Activated T-cell treated with anti-CD3 and anti-CD28 coated beads for 4 hours (primary cell): ENCODE data around the gene INHBE.
A peak's percentile ranks its signal among the peaks of the same experiment; 100 is the strongest.
"Not testable (repeated sequence)": the region's sequence is repeated elsewhere in the genome, so short reads cannot be mapped to it uniquely, and the experiment has no call there.

Experiments used
- DNase-seq: peaks from one replicate; pipeline ENCODE4 v3.0.0-alpha.2; 2020

Gene INHBE

DNA sequence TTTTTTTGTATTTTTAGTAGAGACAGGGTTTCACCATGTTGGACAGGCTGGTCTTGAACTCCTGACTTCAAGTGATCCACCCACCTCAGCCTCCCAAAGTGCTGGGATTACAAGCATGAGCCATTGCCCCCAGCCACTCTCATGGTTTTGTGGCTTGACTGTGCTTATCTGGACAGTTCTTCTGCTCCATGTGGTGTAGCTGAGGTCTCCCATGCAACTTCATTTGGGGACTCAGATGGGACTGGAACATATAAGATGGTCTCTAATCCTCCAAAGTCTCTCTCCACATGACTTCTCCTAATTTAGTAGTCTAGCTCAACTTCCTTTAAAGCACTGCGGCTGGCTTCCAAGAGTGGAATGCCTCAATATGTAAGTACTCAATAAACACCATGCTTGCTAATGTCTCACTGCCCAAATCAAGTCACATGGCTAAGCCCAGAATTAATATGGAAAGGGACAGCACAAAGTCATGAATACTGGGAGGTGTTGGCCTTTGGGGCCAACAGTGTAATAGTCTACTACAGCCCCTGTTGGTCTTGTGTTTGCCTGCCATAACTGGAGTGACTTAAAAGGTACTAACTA is 13.2 kb upstream of the INHBE start:
- DNase-seq, result no peak

DNA sequence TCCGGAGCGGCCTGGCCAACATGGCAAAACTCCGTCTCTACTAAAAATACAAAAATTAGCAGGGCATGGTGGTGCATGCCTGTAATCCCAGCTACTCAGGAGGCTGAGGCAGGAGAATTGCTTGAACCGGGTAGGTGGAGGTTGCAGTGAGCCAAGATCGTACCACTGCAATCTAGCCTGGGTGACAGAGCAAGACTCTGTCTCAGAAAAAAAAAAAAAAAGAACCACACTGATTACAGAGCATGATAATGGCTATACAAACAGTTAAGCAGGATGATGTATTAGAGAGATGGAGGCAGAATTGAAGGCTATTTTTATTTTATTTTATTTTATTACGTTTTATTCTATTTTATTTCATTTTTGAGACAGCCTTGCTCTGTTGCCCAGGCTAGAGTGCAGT is 10.8 kb upstream of the INHBE start:
- DNase-seq, result not testable (repeated sequence)

DNA sequence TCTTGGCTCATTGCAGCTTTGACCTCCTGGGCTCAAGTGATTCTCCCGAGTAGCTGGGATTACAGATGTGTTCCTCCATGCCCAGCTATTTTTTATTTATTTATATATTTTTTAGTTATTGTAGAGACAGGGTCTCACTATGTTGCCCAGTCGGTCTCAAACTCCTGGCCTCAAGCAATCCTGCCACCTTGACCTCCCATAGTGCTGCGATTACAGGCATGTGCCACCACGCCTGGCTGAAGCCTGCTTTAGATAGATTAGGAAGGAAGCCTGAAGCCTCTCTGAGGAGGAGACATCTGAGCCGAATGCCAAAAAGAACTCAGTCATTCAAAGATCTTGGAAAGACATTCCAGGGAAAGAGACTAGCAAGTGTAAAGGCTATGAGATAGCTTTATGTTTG is 10.4 kb upstream of the INHBE start:
- no peak for DNase-seq

DNA sequence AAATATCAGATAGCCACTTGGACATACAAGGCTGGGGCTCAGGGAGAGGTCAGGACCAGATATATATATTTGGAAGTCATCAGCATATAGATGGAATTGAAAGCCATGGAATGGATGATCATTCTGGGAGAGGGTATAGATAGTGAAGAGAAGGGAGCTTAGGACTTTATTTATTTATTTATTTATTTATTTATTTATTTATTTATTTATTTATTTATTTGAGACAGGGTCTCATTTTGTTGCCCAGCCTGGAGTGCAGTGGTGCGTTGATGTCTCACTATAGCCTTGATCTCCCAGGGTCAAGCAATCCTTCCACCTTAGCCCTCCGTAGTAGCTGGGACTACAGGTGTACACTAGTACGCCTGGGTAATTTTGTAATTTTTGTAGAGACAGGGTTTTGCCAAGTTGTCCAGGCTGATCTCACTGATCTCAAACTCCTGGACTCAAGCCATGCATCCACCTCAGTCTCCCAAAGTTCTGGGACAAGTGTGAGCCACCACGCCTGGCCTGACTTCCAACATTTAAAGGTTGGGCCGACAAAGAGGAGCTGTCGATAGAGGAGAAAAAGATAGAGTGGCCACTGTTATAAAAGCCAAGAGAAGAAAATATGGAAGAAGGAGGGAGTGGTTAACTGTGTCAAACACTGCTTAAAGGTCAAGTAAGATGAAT is 8.7 kb upstream of the INHBE start:
- no peak for DNase-seq

DNA sequence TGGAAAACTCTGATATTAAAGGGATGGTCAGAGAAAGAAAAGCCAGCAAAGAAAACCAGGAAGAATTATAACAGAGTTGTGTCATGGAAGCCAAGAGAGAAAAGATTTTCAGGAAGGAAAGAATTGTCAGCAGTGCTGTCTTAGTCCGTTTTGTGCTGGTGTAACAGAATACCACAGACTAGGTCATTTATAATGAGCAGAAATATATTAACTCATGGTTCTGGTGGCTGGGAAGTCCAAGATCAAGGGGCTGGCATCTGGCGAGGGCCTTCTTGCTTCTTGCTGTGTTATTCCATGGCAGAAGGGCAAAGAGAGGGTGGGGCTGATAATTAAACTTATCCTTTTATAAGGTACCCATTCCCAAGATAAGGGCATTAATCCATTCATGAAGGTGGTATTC is 6.4 kb upstream of the INHBE start:
- no peak for DNase-seq

DNA sequence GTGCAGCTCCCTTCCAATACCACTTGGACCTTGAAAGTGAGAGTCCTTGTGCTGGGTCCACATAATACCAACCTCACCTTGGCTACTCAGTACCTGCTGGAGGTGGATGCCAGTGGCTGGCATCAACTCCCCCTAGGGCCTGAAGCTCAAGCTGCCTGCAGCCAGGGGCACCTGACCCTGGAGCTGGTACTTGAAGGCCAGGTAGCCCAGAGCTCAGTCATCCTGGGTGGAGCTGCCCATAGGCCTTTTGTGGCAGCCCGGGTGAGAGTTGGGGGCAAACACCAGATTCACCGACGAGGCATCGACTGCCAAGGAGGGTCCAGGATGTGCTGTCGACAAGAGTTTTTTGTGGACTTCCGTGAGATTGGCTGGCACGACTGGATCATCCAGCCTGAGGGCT is 5.7 kb upstream of the INHBE start:
- DNase-seq, result no peak

DNA sequence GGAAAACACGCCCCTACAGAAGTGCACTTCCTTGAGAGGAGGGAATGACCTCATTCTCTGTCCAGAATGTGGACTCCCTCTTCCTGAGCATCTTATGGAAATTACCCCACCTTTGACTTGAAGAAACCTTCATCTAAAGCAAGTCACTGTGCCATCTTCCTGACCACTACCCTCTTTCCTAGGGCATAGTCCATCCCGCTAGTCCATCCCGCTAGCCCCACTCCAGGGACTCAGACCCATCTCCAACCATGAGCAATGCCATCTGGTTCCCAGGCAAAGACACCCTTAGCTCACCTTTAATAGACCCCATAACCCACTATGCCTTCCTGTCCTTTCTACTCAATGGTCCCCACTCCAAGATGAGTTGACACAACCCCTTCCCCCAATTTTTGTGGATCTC is 5.0 kb upstream of the INHBE start:
- no peak for DNase-seq

DNA sequence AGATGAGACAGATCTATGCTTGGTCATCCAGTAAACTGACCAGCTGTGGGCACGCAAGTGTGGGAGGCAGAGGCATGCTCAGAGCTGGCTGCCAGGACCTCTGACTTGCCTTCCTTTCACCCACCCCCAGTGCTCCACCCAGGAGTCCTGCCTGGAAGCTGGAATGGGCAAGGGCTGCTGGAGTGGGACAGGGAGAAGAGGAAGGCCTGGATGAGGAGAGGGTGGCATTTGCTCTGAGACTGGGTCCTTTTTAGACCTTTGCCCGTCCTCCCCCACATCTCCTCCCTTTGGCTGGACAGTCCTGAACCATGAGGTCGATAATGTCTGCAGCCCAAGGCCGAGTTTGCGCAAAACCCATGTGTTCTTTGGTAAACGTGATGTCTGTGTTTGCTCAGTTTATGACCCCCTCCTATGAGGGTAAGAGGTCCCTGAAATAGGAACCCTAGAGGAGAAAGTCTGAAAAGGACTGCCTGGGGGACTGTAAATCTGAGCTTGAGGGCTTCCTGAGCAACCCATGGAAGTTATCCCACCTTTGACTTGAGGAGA is 3.8 kb upstream of the INHBE start:
- no peak for DNase-seq

DNA sequence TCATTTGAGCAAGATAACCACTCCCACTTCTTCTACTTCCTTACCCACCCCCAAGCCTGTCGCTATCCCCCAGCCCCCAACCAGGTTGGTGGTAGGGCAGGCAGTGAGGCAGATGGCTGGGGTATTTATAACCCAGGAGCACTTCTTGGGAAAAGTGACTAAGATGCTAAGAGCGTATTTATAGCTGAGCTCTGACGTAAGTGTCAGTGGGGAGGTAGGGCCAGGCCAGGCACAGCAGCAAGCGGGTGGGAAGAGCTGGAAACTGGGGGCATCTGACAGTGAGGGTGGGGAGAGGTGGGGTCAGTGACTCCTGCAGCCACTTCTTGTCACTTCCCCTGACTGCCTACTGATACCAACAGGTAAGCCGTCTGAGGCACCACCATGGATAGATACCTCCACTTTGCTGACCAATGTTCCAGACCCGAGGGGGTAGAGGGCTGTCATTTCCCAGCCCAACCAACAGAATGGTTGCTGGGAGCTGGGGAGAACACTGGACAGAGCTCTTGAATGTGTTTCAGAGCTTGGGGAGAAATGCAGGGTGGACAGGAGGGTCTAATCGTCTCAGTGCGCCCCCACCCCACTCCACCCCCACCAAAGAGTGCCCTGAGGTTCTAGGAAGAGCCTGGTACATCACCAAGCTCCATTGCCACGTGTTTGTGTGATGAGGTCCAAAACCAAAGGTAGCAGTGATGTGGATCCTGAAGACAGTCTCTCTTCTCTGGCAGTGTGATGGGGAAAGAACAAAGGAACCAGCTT is 2.7 kb upstream of the INHBE start:
- no peak for DNase-seq

DNA sequence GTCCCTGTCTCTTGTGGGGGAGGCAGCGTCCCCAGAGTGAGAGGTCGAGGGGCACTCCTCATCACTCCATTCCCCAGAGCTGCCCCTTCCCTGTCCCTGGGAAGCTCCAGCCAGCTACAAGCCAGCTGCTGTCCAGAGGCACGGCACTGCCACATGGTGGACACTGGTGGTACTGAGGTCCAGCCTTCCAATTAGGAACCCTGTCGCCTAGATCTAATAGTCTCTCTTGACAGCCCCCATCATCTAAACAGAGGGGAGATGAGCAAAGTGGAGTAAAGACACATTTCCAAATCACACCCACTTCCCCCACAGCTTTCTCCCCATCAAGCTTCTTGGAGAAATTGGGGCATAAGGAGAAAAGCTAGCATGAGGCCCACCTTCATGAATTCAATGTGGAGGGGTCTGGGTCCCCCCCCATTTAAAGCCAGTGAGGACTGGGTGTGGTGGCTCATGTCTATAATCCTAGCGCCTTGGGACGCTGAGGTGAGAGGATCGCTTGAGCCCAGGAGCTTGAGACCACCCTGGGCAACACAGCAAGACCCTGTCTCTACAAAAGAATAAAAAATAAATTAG is 2.1 kb upstream of the INHBE start:
- DNase-seq, result no peak

DNA sequence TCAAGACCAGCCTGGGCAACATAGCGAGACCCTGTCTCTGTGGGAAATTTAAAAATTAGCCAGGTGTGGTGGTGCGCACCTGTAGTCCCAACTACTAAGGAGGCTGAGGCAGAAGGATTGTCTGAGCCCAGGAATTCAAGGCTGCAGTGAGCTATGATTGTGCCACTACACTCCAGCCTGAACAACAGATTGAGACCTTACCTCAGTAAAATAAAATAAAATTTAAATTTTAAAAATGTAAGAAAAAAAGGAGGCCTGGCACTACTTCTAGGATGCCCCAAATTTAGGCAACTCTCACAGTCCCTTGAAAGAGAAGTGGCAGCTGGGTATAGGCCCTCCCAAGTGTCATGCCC is 918 bp upstream of the INHBE start:
- DNase-seq, result no peak

DNA sequence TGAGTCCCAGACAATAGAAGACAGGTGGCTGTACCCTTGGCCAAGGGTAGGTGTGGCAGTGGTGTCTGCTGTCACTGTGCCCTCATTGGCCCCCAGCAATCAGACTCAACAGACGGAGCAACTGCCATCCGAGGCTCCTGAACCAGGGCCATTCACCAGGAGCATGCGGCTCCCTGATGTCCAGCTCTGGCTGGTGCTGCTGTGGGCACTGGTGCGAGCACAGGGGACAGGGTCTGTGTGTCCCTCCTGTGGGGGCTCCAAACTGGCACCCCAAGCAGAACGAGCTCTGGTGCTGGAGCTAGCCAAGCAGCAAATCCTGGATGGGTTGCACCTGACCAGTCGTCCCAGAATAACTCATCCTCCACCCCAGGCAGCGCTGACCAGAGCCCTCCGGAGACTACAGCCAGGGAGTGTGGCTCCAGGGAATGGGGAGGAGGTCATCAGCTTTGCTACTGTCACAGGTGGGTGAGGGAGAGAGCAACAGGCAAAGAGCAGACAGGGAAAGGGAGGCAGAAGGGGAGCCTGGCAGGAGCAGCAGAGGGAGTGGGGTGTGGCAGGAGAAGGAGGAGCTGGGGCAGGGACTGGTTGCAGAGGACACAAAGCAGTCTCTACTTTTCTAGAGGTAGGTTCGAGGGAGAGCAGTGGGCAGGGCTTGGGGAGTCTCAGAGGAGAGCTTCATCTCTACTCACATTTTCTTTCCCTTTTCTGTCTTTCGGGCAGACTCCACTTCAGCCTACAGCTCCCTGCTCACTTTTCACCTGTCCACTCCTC is 452 bp downstream of the INHBE start:
- no peak for DNase-seq

DNA sequence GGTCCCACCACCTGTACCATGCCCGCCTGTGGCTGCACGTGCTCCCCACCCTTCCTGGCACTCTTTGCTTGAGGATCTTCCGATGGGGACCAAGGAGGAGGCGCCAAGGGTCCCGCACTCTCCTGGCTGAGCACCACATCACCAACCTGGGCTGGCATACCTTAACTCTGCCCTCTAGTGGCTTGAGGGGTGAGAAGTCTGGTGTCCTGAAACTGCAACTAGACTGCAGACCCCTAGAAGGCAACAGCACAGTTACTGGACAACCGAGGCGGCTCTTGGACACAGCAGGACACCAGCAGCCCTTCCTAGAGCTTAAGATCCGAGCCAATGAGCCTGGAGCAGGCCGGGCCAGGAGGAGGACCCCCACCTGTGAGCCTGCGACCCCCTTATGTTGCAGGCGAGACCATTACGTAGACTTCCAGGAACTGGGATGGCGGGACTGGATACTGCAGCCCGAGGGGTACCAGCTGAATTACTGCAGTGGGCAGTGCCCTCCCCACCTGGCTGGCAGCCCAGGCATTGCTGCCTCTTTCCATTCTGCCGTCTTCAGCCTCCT is 1.1 kb downstream of the INHBE start:
- no peak for DNase-seq

DNA sequence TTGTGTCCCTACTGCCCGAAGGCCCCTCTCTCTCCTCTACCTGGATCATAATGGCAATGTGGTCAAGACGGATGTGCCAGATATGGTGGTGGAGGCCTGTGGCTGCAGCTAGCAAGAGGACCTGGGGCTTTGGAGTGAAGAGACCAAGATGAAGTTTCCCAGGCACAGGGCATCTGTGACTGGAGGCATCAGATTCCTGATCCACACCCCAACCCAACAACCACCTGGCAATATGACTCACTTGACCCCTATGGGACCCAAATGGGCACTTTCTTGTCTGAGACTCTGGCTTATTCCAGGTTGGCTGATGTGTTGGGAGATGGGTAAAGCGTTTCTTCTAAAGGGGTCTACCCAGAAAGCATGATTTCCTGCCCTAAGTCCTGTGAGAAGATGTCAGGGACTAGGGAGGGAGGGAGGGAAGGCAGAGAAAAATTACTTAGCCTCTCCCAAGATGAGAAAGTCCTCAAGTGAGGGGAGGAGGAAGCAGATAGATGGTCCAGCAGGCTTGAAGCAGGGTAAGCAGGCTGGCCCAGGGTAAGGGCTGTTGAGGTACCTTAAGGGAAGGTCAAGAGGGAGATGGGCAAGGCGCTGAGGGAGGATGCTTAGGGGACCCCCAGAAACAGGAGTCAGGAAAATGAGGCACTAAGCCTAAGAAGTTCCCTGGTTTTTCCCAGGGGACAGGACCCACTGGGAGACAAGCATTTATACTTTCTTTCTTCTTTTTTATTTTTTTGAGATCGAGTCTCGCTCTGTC is 1.8 kb downstream of the INHBE start:
- DNase-seq, result no peak

DNA sequence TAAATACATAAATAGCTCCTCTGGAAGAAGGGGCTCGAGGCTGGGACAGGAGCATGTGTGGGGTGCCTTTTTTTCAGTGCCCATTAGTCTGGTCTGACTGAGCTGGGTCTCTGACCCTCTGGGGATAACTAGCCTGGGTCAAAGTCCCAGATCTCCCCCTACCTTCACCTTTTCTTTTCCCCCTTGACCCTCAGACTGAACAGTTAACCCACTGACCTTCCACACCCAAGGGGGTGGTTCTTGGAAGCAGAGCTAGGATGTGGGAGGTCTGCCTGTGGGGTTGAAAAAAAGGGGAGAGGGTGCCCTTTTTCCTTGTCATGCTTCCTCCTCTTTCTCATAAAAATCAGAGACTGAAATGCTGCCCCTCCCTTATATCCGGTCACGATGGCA is 3.6 kb downstream of the INHBE start:
- DNase-seq, result no peak

DNA sequence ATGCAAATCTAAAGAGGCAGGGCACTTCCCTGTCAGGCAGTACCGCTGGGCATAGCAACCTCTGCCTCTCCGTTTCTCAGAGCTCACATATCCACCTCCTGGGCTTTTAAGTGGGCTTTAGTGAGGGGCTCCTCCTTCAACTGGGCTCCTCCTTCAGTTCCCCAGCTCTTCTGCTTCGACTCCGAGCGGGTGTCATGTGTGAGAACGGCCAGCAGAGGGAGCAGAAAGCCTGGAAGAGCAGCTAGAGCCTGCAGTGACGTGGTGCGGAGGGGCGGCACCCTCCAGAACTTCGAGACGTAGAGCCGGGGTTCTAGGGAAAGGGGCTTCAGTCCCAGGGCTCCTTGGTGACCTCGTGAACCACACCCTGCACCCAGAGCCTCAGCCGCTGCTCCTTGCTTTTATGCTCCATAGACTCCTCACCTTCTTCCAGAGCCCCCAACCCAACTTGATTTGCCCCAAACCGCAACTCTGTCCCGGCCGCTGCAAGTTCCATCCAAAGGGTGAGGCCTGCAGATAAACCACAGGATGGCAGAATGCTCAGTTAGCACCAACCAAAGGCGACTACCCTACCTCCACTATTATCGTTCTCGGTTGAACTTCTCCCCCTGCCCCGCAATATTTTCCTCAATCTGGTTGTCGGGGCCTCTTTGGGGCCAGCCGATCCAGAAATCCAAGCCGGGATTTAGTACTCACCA is 4.1 kb downstream of the INHBE start:
- peak; percentile 92 for DNase-seq

DNA sequence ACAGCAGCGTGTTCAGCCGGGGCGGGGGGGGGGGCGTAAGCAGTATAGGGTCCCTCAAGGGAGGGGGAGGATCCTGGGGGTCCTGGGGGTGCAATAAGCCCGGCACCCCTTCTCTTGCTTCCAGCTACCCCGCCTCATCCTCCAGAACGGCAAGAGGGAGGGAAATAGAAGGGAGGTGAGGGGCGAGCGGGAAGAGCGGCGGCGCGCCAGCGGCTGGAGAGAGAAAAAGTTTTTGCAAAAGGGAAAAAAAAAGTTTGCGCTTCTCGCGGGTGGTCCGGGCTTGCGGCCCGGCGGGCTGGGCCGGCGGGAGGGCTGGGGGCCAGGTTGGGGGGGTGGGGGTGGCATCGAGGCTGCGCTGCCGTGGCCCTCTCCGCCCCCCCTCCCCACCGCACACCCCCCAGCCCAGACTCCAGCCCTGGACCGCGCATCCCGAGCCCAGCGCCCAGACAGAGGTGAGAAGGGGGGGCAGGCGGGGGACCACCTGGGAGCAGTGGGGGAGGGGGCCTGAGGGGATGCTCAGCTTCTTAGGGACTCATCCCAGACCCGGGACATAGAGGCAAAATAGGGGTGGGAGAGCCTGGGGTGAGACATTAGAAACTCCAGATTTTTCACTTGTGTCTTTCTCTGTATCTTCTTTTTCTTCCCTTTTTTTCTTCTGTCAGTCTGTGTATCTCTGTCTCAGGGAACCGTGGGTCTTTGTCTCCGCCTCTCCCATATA is 4.8 kb downstream of the INHBE start, which contains the start of gene GLI1:
TSS of gene GLI1 (plus strand) at position 36 of the 718 bp plus-strand sequence. CDS start 3,907 bp downstream, outside the sequence.
- no peak for DNase-seq

DNA sequence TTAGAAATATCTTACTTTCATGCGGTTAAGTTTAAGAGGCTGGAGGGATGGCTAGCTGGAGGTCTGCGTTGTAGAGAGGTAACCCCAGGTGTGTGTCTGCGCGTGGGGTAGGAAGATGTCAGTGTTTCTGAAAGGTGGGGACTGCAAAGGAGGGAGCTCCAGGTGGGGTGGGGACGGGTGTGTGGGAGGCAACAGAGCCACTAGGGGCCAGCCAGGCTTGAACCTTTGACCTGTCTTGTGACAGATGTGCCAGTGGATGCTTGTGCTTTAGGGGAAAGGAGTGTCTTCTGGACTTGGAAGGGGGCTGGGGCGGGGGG is 5.3 kb downstream of the INHBE start:
- no peak for DNase-seq

DNA sequence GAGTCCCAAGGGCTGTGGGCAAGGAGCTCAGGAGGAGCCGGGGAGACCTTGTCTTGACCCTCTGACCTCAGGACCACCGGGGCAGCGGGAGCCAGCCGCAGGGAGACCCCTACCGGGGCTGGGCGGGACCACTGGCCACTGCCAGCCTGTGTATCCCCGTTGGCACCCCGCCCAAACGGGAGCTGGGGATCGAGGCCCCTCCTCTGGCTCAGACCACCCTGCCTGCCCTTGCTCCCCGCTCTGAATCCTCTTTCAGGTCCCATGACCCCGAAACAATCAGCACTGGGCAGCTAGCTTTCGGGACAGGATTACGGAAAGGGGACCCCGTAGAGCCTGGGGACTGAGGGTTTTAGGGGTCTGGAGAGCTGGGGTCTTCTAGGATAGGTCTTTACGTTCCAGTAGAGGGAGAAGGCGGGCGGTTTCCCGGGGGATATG is 5.8 kb downstream of the INHBE start:
- no peak for DNase-seq

DNA sequence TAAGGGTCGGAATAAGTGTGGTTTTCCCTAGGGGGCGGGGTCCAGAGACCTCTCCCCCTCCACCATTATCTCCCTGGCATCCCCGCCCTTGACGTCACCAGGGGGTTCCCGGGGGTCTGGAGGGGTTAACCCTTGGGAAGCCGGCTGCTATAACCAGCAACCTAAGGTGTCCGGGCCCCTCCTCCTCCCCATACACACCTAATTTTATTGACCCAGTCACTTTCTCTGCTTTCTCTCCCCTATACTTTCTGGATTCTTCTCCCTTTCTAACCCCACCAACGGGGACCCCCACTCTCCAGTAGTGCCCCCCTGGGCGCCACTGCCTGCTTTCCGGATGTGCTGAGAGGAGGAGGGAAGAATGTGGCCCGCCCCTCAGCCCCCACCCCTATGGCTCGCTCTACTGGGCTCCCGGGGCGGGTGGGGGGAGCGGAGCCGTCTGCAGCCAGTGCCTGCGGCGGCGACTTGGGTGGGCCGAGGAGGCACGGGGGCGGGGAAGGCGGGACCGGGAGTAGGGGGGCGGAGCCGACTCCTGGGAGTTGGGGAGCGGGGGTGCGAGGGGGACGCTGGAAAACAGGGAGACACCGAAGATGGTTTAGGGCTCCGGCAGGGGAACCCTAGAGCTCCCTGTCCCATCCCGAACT is 6.3 kb downstream of the INHBE start:
- no peak for DNase-seq
